Measurements from ENCODE around the gene HERC2. TPM values are rescaled to one million over a fixed set of nuclear protein-coding genes. Genes with fewer than 3 reads are reported as not detected.

Gene HERC2
- total and polyA plus RNA-seq, 9 of the 15 experiments (the other 6 are each of a cell fraction or from before 2014, with no cell fraction given): 10.6 to 84.0 (median 42.6) TPM

GRCh38 chr15:28181366-28181765, 140.6 kb downstream of the HERC2 start:
- 77% methylated on average over 2 of the region's 2 CpGs for WGBS (ENCODE audit: insufficient coverage, low coverage, missing lambda C conversion rate)
- FAIRE-seq: no peak

More at GRCh38 chr15:28181366-28181765, 140.6 kb downstream of the HERC2 start:
- BruUV-seq (replicated peaks): no TSS peak
- Histone ChIP-seq H3K9me3 (replicated peaks; ENCODE audit: control insufficient read depth, insufficient read depth, low read depth, low read length) (no peaks in the 10 kb centered on the region), H4K20me1 (replicated peaks; ENCODE audit: control insufficient read depth, insufficient read depth, low read length) (no peaks in the 10 kb centered on the region), H3K27me3 (ENCODE audit: control insufficient read depth in 2 of 2, insufficient read depth in 2 of 2, low read length in 2 of 2) (no peaks in the 10 kb centered on the region), H3K4me2 (ENCODE audit: insufficient read depth, low read length) (no peak overlapping the region), H3K4me3 (no peak overlapping the region), H3K79me2 (ENCODE audit: control insufficient read depth, insufficient read depth, low read length) (no peaks in the 10 kb centered on the region), H3K9ac (ENCODE audit: insufficient read depth in 1 of 2, low read depth in 2 of 2, low read length in 2 of 2) (no peak overlapping the region), H2AFZ (ENCODE audit: low read depth, low read length) (no peak overlapping the region), H3K36me3 (ENCODE audit: control insufficient read depth, insufficient read depth, low read length) (peaks cover 82% of the 10 kb centered on the region), H3K27ac (ENCODE audit: extremely low read depth, low read depth, low read length) (no peak overlapping the region), H3K4me1 (replicated peaks in 1 of 2; ENCODE audit: control insufficient read depth in 2 of 2, insufficient read depth in 2 of 2, low read length in 2 of 2) (no peaks in the 10 kb centered on the region), H3K9me1 (ENCODE audit: control insufficient read depth, insufficient read depth, low read length) (no peaks in the 10 kb centered on the region)
- ChIA-PET CTCF (ENCODE audit: low intra/inter-chr PET ratio) (no interaction called here), POLR2A (no interaction called here)
- in situ Hi-C loops (cut with MboI) (no loop called here), intact Hi-C loops (cut with micrococcal nuclease) (no loop called here)
- TF ChIP-seq ZNF778 (CRISPR knock-in tag; IDR thresholded peaks at IDR 0.05): no peak
- no peak for TF ChIP-seq MCM5 (IDR thresholded peaks at IDR 0.05; ENCODE audit: low read depth)
- no peak for TF ChIP-seq SRSF7 (optimal IDR thresholded peaks at IDR 0.05; ENCODE audit: low read depth, low read length)
- TF ChIP-seq ZNF445 (CRISPR knock-in tag; IDR thresholded peaks at IDR 0.05; ENCODE audit: low read depth): no peak
- no peak for TF ChIP-seq PRPF4 (IDR thresholded peaks at IDR 0.05; ENCODE audit: insufficient read depth, low read depth, low read length, poor library complexity, severe bottlenecking)
- no peak for TF ChIP-seq RUNX1 (IDR thresholded peaks at IDR 0.05; ENCODE audit: low read depth)
- TF ChIP-seq KLF1 (tag; IDR thresholded peaks at IDR 0.05): no peak
- no peak for TF ChIP-seq PYGO2 (tag; IDR thresholded peaks at IDR 0.05)
- no peak for TF ChIP-seq XRCC3 (IDR thresholded peaks at IDR 0.05)
- no peak for TF ChIP-seq NEUROD1 (IDR thresholded peaks at IDR 0.05; ENCODE audit: borderline replicate concordance, low read depth, low read length, partially characterized antibody)
- no peak for TF ChIP-seq ZBTB17 (CRISPR knock-in tag; IDR thresholded peaks at IDR 0.05)
- no peak for TF ChIP-seq KAT8 (IDR thresholded peaks at IDR 0.05; ENCODE audit: low read depth)
- no peak for TF ChIP-seq FOXM1 (IDR thresholded peaks at IDR 0.05; ENCODE audit: low read depth)
- no peak for TF ChIP-seq FOXM1 (CRISPR knock-in tag; IDR thresholded peaks at IDR 0.05; ENCODE audit: low read depth)
- no peak for TF ChIP-seq MXD1 (CRISPR knock-in tag; IDR thresholded peaks at IDR 0.05; ENCODE audit: borderline replicate concordance, poor library complexity, severe bottlenecking)
- ATAC-seq: no peak
- DNase-seq (ENCODE audit: extremely low read depth in 1 of 4, low spot score in 3 of 4): no peak
